ENCODE results near the gene CST9L. TPM values are rescaled to one million over a fixed set of nuclear protein-coding genes. Genes with fewer than 3 reads are reported as not detected.

Gene CST9L
- total and polyA plus RNA-seq, 2 of the 13 experiments (the other 11 are each of a cell fraction or from before 2014, with no cell fraction given), result 0.15 TPM; not detected in 1

DNA sequence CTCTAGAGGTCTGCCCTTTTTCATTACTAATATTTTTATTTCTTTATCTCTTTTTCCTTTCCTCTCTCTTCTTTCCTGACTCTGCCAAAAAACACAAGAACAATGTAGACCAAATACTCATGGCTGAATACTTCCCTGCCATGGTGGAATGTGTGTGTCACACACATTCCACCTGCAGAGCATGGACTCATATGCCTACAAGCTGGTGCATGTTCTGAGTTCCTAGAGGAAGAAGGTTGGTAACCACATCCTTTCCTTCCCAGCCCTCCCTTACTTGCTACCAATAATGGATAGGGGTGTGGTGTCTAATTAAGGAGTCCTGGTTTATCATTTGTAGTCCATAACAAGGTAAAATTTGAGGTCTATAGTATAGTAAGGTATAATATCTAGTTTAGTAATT, 15.2 kb upstream of the CST9L start (continued):
- TF ChIP-seq HNF4G (IDR thresholded peaks at IDR 0.05; ENCODE audit: borderline replicate concordance, low read depth, low read length) (no peak), HNF4G (CRISPR knock-in tag; IDR thresholded peaks at IDR 0.05; ENCODE audit: borderline replicate concordance, low read depth) (no peak), ZNF883 (CRISPR knock-in tag; IDR thresholded peaks at IDR 0.05; ENCODE audit: not compliant biosample characterization) (no peak), ZNF530 (CRISPR knock-in tag; IDR thresholded peaks at IDR 0.05; ENCODE audit: low read depth) (no peak), CHD2 (IDR thresholded peaks at IDR 0.05; ENCODE audit: low read depth, low read length) (no peak), NFKB2 (CRISPR knock-in tag; IDR thresholded peaks at IDR 0.05; ENCODE audit: borderline replicate concordance) (no peak), NCOR1 (IDR thresholded peaks at IDR 0.05; ENCODE audit: borderline replicate concordance, low read length) (no peak)

DNA sequence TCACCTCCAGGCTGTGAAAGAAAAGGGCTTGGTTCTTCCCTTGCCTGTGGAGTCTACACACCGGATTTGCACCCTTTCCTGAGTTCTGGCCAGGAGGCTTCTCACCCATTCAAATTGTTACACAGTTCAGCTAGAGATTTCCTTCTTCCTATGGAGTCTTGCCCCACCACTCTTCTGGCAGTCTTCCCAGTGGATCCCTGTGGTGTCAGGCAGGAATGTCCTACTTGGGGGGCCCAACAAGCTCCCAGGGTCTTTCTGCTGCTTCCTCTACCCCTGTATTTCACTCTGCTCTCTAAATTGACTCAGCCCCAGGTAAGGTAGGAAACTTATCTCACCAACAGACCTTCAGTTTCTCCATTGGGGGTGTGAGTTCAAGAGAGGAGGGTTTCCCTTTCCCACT, 14.0 kb upstream of the CST9L start:
- no peak overlapping the region for H3K4me3 ChIP-seq (replicated peaks in 1 of 3; ENCODE audit: insufficient read depth in 1 of 3, low read depth in 2 of 3, low read length in 3 of 3)
- no peak overlapping the region for H3K9ac ChIP-seq (ENCODE audit: insufficient read depth, low read depth, low read length)
- FAIRE-seq, result no peak
- ChIA-PET CTCF (ENCODE audit: low intra/inter-chr PET ratio, low total read pairs) (no interaction called here), POLR2A (no interaction called here)
- ATAC-seq, result no peak
- intact Hi-C loops (cut with micrococcal nuclease; ENCODE audit: unreplicated experiment), result no loop called here
- no peaks in the 10 kb centered on the region for H3K27me3 ChIP-seq (ENCODE audit: control insufficient read depth in 1 of 2, insufficient read depth in 2 of 2, low read length in 2 of 2)
- no peaks in the 10 kb centered on the region for H3K9me3 ChIP-seq (ENCODE audit: low read length)
- no peaks in the 10 kb centered on the region for H4K20me1 ChIP-seq (ENCODE audit: insufficient read depth, low read length)
- in situ Hi-C loops (cut with HindIII; ENCODE audit: extremely low pct_ligation_motif_present, low pct_unique_long_range_greater_than_20kb), result no loop called here
- no peaks in the 10 kb centered on the region for H3K79me2 ChIP-seq (ENCODE audit: insufficient read depth, low read length)
- no TSS peak for BruUV-seq (replicated peaks)
- H3K27ac ChIP-seq (ENCODE audit: extremely low read length, insufficient read depth, low read length), result no peak overlapping the region
- no peak overlapping the region for H2AFZ ChIP-seq (ENCODE audit: low read length)
- H3K4me2 ChIP-seq (ENCODE audit: low read depth, low read length), result no peak overlapping the region
- H3K36me3 ChIP-seq (replicated peaks in 1 of 2; ENCODE audit: control insufficient read depth in 1 of 2, insufficient read depth in 2 of 2, low read length in 2 of 2), result no peaks in the 10 kb centered on the region
- H3K4me1 ChIP-seq (ENCODE audit: insufficient read depth, low read length), result peaks cover 45% of the 10 kb centered on the region
- 64% methylated on average over 1 of the region's 1 CpG for WGBS (ENCODE audit: low lambda C conversion rate)
- no peak for DNase-seq (ENCODE audit: low spot score)
- TF ChIP-seq, protein P1, sequence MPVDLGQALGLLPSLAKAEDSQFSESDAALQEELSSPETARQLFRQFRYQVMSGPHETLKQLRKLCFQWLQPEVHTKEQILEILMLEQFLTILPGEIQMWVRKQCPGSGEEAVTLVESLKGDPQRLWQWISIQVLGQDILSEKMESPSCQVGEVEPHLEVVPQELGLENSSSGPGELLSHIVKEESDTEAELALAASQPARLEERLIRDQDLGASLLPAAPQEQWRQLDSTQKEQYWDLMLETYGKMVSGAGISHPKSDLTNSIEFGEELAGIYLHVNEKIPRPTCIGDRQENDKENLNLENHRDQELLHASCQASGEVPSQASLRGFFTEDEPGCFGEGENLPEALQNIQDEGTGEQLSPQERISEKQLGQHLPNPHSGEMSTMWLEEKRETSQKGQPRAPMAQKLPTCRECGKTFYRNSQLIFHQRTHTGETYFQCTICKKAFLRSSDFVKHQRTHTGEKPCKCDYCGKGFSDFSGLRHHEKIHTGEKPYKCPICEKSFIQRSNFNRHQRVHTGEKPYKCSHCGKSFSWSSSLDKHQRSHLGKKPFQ (CRISPR knock-in tag; IDR thresholded peaks at IDR 0.05; ENCODE audit: insufficient replicate concordance), result no peak
- no peak for TF ChIP-seq ZMYM2 (CRISPR knock-in tag; IDR thresholded peaks at IDR 0.05)
- no peak for TF ChIP-seq ZNF766 (CRISPR knock-in tag; IDR thresholded peaks at IDR 0.05; ENCODE audit: borderline replicate concordance)
- TF ChIP-seq KLF6 (CRISPR knock-in tag; IDR thresholded peaks at IDR 0.05), result no peak
- TF ChIP-seq, protein P2, sequence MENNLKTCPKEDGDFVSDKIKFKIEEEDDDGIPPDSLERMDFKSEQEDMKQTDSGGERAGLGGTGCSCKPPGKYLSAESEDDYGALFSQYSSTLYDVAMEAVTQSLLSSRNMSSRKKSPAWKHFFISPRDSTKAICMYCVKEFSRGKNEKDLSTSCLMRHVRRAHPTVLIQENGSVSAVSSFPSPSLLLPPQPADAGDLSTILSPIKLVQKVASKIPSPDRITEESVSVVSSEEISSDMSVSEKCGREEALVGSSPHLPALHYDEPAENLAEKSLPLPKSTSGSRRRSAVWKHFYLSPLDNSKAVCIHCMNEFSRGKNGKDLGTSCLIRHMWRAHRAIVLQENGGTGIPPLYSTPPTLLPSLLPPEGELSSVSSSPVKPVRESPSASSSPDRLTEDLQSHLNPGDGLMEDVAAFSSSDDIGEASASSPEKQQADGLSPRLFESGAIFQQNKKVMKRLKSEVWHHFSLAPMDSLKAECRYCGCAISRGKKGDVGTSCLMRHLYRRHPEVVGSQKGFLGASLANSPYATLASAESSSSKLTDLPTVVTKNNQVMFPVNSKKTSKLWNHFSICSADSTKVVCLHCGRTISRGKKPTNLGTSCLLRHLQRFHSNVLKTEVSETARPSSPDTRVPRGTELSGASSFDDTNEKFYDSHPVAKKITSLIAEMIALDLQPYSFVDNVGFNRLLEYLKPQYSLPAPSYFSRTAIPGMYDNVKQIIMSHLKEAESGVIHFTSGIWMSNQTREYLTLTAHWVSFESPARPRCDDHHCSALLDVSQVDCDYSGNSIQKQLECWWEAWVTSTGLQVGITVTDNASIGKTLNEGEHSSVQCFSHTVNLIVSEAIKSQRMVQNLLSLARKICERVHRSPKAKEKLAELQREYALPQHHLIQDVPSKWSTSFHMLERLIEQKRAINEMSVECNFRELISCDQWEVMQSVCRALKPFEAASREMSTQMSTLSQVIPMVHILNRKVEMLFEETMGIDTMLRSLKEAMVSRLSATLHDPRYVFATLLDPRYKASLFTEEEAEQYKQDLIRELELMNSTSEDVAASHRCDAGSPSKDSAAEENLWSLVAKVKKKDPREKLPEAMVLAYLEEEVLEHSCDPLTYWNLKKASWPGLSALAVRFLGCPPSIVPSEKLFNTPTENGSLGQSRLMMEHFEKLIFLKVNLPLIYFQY (CRISPR knock-in tag; IDR thresholded peaks at IDR 0.05; ENCODE audit: borderline replicate concordance), result no peak
- TF ChIP-seq ZFP37 (CRISPR knock-in tag; IDR thresholded peaks at IDR 0.05; ENCODE audit: borderline replicate concordance), result no peak
- TF ChIP-seq ZNF790 (CRISPR knock-in tag; IDR thresholded peaks at IDR 0.05; ENCODE audit: borderline replicate concordance), result no peak
- TF ChIP-seq, protein P3, sequence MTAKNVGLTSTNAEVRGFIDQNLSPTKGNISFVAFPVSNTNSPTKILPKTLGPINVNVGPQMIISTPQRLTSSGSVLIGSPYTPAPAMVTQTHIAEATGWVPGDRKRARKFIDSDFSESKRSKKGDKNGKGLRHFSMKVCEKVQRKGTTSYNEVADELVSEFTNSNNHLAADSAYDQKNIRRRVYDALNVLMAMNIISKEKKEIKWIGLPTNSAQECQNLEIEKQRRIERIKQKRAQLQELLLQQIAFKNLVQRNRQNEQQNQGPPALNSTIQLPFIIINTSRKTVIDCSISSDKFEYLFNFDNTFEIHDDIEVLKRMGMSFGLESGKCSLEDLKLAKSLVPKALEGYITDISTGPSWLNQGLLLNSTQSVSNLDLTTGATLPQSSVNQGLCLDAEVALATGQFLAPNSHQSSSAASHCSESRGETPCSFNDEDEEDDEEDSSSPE (CRISPR knock-in tag; IDR thresholded peaks at IDR 0.05), result no peak
- TF ChIP-seq ZNF33B (CRISPR knock-in tag; IDR thresholded peaks at IDR 0.05), result no peak
- TF ChIP-seq ZNF788 (CRISPR knock-in tag; IDR thresholded peaks at IDR 0.05; ENCODE audit: borderline replicate concordance), result no peak
